HG02973 (cell line): ENCODE measurements around the gene SIK1.

ENCODE experiments used
- ATAC-seq: cut with Tn5 transposase; IDR thresholded peaks from one replicate; pipeline ENCODE4 v1.9.1; 2021; ENCODE audit warnings: moderate library complexity; ENCODE audit not compliant: unreplicated experiment

SIK1 gene

GRCh38 chr21:43369124-43369523 lies 57.8 kb downstream of the SIK1 start:
- no peak for ATAC-seq

DNA sequence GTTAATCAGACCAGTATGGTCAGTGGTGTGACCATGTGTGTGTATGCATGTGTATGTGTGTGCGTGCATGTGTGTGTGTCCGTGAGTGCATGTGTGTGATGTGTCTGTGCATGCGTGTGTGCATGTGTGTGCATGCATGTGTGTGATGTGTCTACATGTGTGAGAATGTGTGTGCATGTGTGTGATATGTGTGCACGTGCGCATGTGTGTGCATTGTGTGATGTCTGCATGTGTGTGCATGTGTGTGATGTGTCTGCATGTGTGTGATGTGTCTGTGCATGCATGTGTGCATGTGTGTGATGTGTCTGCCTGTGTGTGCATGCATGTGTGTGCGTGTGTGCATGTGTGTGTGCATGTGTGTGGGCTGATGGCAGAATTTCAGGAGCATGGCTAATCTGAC lies 58.2 kb downstream of the SIK1 start:
- no peak for ATAC-seq

- no peak for ATAC-seq
Measured at GRCh38 chr21:43367859-43368258, 59.1 kb downstream of the SIK1 start.

DNA sequence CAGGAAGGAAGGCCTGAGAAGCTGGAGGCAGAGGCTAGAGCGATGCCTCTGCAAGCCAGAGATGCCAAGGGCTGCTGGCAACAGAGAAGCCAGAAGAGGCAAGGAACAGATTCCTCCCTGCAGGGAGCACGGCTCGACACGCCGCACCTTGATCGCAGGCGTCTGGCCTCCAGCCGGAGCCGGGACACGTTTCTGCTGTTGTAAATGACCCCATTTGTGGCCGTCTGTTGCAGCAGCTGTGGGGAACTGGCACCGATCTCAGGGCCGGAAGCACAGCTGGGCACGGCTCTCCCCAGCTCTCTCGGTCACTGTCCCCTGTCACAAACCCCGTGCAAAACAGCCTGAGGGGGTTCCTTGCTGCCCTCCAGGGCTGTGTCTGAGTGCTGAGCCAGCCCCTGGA lies 59.6 kb downstream of the SIK1 start:
- ATAC-seq, result no peak

GRCh38 chr21:43366656-43367055 lies 60.3 kb downstream of the SIK1 start:
- no peak for ATAC-seq

DNA sequence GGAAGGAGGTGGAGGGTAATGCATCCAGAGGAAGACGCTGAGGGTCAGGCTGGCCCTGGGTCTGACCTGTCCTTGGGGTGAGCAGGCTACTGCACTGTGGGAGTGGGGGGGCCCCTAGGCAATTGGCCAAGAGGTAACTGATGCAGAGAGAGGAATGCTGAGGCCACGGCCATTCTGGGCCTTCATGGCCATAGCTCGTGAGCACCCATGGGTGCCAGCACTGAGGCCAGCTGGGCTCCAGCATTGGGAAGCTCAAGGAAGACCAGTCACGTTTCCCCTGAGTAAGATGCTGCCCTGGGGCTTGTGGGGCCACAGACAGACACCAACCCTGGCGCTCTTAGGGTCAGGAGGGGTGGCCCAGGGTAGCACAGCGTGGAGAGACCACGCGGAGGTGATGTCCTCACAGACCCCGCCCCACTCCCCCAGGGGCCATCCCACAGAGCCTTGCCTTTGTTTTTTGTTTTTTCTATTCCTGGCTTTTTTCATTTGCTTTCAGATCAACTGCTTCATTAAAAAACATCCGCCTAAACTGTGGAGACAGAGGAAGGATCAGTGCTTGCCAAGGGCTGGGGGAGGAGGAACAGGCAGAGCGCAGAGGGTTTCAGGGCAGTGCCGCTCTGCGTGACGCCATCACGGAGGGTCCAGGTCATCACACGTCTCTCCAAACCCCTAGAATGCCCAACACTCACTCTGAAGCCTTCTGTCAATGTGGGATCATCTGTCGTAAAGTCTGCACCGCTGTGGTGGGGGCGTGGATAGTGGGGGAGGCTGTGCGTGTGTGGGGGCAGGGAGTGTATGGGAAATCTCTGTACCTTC lies 61.1 kb downstream of the SIK1 start:
- ATAC-seq, result no peak

DNA sequence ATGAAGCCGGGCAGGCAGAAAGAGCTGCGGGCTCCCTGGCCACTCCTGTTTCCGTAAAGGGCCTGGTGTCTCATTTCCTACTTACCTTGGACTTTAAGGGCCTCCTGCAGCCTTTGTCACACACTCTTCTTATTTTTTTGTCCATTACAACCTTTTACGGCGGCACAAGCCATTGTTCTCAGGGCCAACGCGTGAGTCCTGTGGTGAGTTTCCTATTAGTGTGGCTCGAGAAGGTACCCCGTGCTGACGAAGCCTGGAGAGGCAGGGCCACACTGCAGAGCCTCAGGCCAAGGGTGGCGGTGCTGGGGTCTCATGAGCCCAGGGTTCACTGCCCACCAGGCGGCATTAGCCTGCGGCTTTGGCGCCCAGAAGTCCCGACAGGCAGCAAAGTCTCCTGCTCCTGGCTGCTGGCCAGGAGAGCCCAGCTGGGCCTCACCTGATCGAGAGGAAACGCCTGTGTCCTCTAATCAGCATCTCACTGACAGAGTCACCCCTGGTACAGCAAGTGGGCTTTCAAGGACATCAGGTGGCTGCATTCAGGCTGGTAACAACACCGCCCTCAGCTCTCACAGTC lies 62.0 kb downstream of the SIK1 start:
- no peak for ATAC-seq
